A673 (cell line): ENCODE measurements around the gene USH1C. TPM values are rescaled to one million over a fixed set of nuclear protein-coding genes. Genes with fewer than 3 reads are reported as not detected.

ENCODE experiments used
- BruUV-seq: library from RNA; stranded (reverse); fragments of 400-500 nt; replicated peaks from 2 replicates; lab custom pipeline; 2021; lab: Mats Ljungman, UMichigan
- CTCF ChIA-PET: fragments of 300-600 bp; sonication (Branson Sonifier 250); formaldehyde crosslinking; loops from one replicate; lab custom pipeline; 2022; ENCODE audit warnings: antibody characterized with exemption; lab: Charles Lee
- POLR2A ChIA-PET: fragments of 300-600 bp; sonication (Branson Sonifier 250); formaldehyde crosslinking; loops from one replicate; lab custom pipeline; 2022; ENCODE audit warnings: antibody characterized with exemption; ENCODE audit not compliant: low non-redundant PET; lab: Charles Lee
- DNase-seq: peaks from one replicate; pipeline ENCODE4 v3.0.0-alpha.2; 2015; ENCODE audit warnings: low spot score
- H3K27ac ChIP-seq: fragments of 200-600 bp; sonication (generic); 2 replicates; pipeline ENCODE4 v1.5.1; 2016; ENCODE audit warnings: mixed run types, low read depth, mild to moderate bottlenecking, mixed read lengths, antibody characterized with exemption, low read length; ENCODE audit not compliant: poor library complexity, severe bottlenecking
- H3K27me3 ChIP-seq: fragments of 200-600 bp; sonication (generic); replicated peaks from 2 replicates; pipeline ENCODE4 v1.6.1; 2017; ENCODE audit warnings: mixed run types, low read depth, mild to moderate bottlenecking, mixed read lengths, antibody characterized with exemption, low read length; ENCODE audit not compliant: insufficient read depth, poor library complexity
- H3K36me3 ChIP-seq: fragments of 200-600 bp; sonication (generic); 2 replicates; pipeline ENCODE4 v1.6.1; 2016; ENCODE audit warnings: mixed run types, mild to moderate bottlenecking, mixed read lengths, antibody characterized with exemption, low read length; ENCODE audit not compliant: insufficient read depth, poor library complexity, severe bottlenecking
- H3K4me1 ChIP-seq: fragments of 200-600 bp; sonication (generic); 2 replicates; pipeline ENCODE4 v1.6.1; 2017; ENCODE audit warnings: mixed run types, mild to moderate bottlenecking, mixed read lengths, antibody characterized with exemption, low read length; ENCODE audit not compliant: insufficient read depth, poor library complexity, severe bottlenecking
- H3K4me3 ChIP-seq: fragments of 200-600 bp; sonication (generic); 2 replicates; pipeline ENCODE4 v1.5.1; 2016; ENCODE audit warnings: low read depth, mixed run types, mild to moderate bottlenecking, mixed read lengths, low read length; ENCODE audit not compliant: poor library complexity, severe bottlenecking
- H3K9me3 ChIP-seq: fragments of 200-600 bp; sonication (generic); 2 replicates; pipeline ENCODE4 v1.6.1; 2016; ENCODE audit warnings: mixed run types, low read depth, mild to moderate bottlenecking, mixed read lengths, antibody characterized with exemption, low read length; ENCODE audit not compliant: poor library complexity, severe bottlenecking
- CTCF ChIP-seq: fragments of 300-800, 200-600 bp; sonication (generic); conservative IDR thresholded peaks from 2 replicates; pipeline ENCODE4 v1.5.1; 2017; ENCODE audit warnings: low read depth, mild to moderate bottlenecking, antibody characterized with exemption, low read length, moderate library complexity, mixed read lengths
- EZH2 ChIP-seq: fragments of 200-600 bp; sonication (generic); IDR thresholded peaks from 2 replicates; pipeline ENCODE4 v1.6.1; 2017; ENCODE audit warnings: borderline replicate concordance, low read depth, mild to moderate bottlenecking, mixed read lengths, antibody characterized with exemption, low read length; ENCODE audit not compliant: poor library complexity, severe bottlenecking
- intact Hi-C: fragments of 100-400 bp; cut with micrococcal nuclease; formaldehyde crosslinking; loops from one replicate; pipeline ENCODE4 v1.10.0; 2022; ENCODE audit not compliant: unreplicated experiment
- total RNA-seq: library from RNA; stranded (reverse); gene quantifications from 2 replicates; pipeline ENCODE4 v1.2.3, GENCODE V29; 2021

Gene USH1C
- total RNA-seq, 1 experiment from 2014 or later: not detected

- H3K4me1 ChIP-seq: no peaks in the 10 kb centered on the region
- ChIA-PET CTCF (no interaction called here), POLR2A (no interaction called here)
- H3K4me3 ChIP-seq: no peak overlapping the region
- no peaks in the 10 kb centered on the region for H3K27me3 ChIP-seq
- no TSS peak for BruUV-seq
- H3K36me3 ChIP-seq: no peaks in the 10 kb centered on the region
- no peaks in the 10 kb centered on the region for H3K9me3 ChIP-seq
- DNase-seq: no peak
- intact Hi-C loops: no loop called here
- TF ChIP-seq CTCF (no peak), EZH2 (no peak)
- no peak overlapping the region for H3K27ac ChIP-seq
Measured at GRCh38 chr11:17446482-17446881, 97.7 kb downstream of the USH1C start.

DNA sequence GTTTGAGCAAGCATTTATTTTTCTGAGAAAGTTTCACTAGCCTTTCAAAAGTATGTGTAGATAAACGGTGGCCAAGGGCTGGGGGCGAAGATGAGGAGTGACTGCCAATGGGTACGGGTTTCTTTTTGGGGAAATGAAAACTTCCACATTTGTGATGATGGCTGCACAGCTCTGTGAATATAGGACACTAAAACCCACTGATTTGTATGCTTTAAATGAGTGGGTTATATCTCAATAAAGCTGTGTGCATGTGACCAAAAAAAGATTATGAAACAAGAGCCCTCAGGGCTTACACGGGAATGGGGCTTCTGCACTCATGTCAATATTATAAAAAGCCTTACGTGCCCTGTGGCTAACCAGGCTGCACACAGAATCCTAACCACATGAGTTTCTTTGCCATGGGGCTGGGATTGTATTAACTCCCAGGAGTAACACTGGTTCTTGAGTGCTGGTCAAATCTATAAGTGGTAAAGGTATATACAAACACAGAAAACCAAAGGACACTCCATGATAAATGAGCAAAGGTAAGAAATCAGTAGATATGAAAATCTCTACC lies 98.9 kb downstream of the USH1C start:
- Histone ChIP-seq H3K4me3 (no peak overlapping the region), H3K27ac (no peak overlapping the region), H3K4me1 (no peaks in the 10 kb centered on the region), H3K9me3 (no peaks in the 10 kb centered on the region), H3K36me3 (no peaks in the 10 kb centered on the region), H3K27me3 (no peaks in the 10 kb centered on the region)
- ChIA-PET CTCF (no interaction called here), POLR2A (no interaction called here)
- TF ChIP-seq CTCF (no peak), EZH2 (no peak)
- DNase-seq: no peak
- intact Hi-C loops: no loop called here
- no TSS peak for BruUV-seq

- Histone ChIP-seq H3K27ac (no peak overlapping the region), H3K27me3 (no peaks in the 10 kb centered on the region), H3K9me3 (no peaks in the 10 kb centered on the region), H3K4me1 (no peaks in the 10 kb centered on the region), H3K36me3 (no peaks in the 10 kb centered on the region), H3K4me3 (no peak overlapping the region)
- no TSS peak for BruUV-seq
- intact Hi-C loops: no loop called here
- ChIA-PET CTCF (no interaction called here), POLR2A (no interaction called here)
- TF ChIP-seq CTCF (no peak), EZH2 (no peak)
- no peak for DNase-seq
Measured at GRCh38 chr11:17443926-17444690, 100.1 kb downstream of the USH1C start.

Other genes starting within 250 kb of the USH1C start
- 5.0 and 5.8 TPM in 2 replicates for gene NCR3LG1, start 192.6 kb downstream of the USH1C start, total RNA-seq
- 0.34 and 0.59 TPM in 2 replicates for gene KCNJ11, start 155.8 kb downstream of the USH1C start, total RNA-seq
- gene ABCC8, start 67.6 kb downstream of the USH1C start, total RNA-seq: not detected in 2 replicates
- not detected in 2 replicates for gene OTOG, start 2.8 kb upstream of the USH1C start, total RNA-seq
- not detected in 2 replicates for gene MYOD1, start 175.2 kb upstream of the USH1C start, total RNA-seq
- gene KCNC1, start 190.4 kb upstream of the USH1C start, total RNA-seq: 0.09 and 0.13 TPM in 2 replicates